DND-41 (cell line): Measurements from ENCODE around the gene MYLK.

Experiments
- ATAC-seq: fragments of 200-7000 bp; cut with Tn5 transposase; 3 replicates; pipeline ENCODE4 v1.9.1; 2021; ENCODE audit warnings: low read depth; ENCODE audit not compliant: insufficient read depth
- DNase-seq: peaks from one replicate; pipeline ENCODE4 v3.0.0-alpha.2; 2020
- H2AFZ ChIP-seq: 2 replicates; pipeline ENCODE4 v1.6.0; 2012; ENCODE audit warnings: low read depth, low read length
- H3K27ac ChIP-seq: 2 replicates; pipeline ENCODE4 v1.5.1; 2012; ENCODE audit warnings: low read length, inconsistent platforms
- H3K27me3 ChIP-seq: fragments of 200-600 bp; sonication (generic); 2 replicates; pipeline ENCODE4 v1.6.0; 2012; ENCODE audit warnings: low read length, mild to moderate bottlenecking, inconsistent platforms; ENCODE audit not compliant: insufficient read depth, poor library complexity
- H3K36me3 ChIP-seq: 2 replicates; pipeline ENCODE4 v1.5.1; 2012; ENCODE audit warnings: low read length, inconsistent platforms; ENCODE audit not compliant: insufficient read depth
- H3K4me1 ChIP-seq: 2 replicates; pipeline ENCODE4 v1.5.1; 2012; ENCODE audit warnings: mild to moderate bottlenecking, low read length; ENCODE audit not compliant: insufficient read depth
- H3K4me2 ChIP-seq: 2 replicates; pipeline ENCODE4 v1.6.0; 2012; ENCODE audit warnings: mild to moderate bottlenecking, moderate library complexity, low read length, inconsistent platforms; ENCODE audit not compliant: insufficient read depth
- H3K4me3 ChIP-seq, 2 experiments: fragments of 200-600 bp in 1 of 2; shearing (Covaris generic) in 1 of 2; 2 replicates each; pipeline ENCODE4 v1.5.1; 2012 to 2016; ENCODE audit warnings: inconsistent platforms in 2 of 2, low read length in 2 of 2, mild to moderate bottlenecking in 2 of 2, low read depth in 1 of 2, moderate library complexity in 1 of 2
- H3K79me2 ChIP-seq: 2 replicates; pipeline ENCODE4 v1.6.0; 2012; ENCODE audit warnings: low read length, inconsistent platforms; ENCODE audit not compliant: insufficient read depth
- H3K9ac ChIP-seq: 2 replicates; pipeline ENCODE4 v1.6.0; 2012; ENCODE audit warnings: low read depth, mild to moderate bottlenecking, inconsistent platforms, low read length, moderate library complexity
- H3K9me3 ChIP-seq: 2 replicates; pipeline ENCODE4 v1.5.1; 2012; ENCODE audit warnings: low read length, moderate library complexity, mild to moderate bottlenecking, inconsistent platforms; ENCODE audit not compliant: insufficient read depth, severe bottlenecking
- H4K20me1 ChIP-seq: 2 replicates; pipeline ENCODE4 v1.6.0; 2012; ENCODE audit warnings: low read length; ENCODE audit not compliant: insufficient read depth
- CTCF ChIP-seq: IDR thresholded peaks from 2 replicates; pipeline ENCODE4 v1.5.1; 2012; ENCODE audit warnings: borderline replicate concordance, low read length, moderate library complexity, mild to moderate bottlenecking; ENCODE audit not compliant: poor library complexity, severe bottlenecking; ENCODE audit errors: extremely low read depth
- EZH2 ChIP-seq: IDR thresholded peaks from 3 replicates; pipeline ENCODE4 v1.6.1; 2012; ENCODE audit warnings: borderline replicate concordance, low read depth, mild to moderate bottlenecking, moderate library complexity, low read length, inconsistent platforms; ENCODE audit not compliant: severe bottlenecking

MYLK gene

DNA sequence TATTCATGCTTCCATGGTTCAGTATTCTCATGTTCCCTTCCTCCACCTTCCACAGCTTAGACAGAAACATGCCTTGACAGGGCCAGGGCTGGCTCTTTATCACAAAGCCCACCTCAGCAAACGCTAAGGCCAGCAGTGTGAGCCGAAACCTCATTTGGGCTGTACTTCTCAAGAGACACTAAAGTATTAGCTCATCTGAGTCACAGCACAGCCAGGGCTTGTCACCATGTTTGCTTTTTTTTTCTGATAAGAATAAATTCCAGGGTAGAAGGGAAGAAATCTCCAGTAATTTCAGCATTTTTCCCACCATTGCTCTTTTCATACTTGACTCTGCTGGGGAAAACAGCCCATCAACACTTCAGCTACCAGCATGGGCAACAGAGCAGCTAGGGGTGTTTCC, 95.4 kb downstream of the MYLK start:
- ATAC-seq (no peak), DNase-seq (no peak)
- Histone ChIP-seq H3K4me1 (no peaks in the 10 kb centered on the region), H3K9me3 (no peaks in the 10 kb centered on the region), H3K36me3 (no peaks in the 10 kb centered on the region), H3K79me2 (no peaks in the 10 kb centered on the region), H4K20me1 (no peaks in the 10 kb centered on the region), H3K4me2 (no peak overlapping the region), H3K4me3 (no peak overlapping the region), H2AFZ (no peak overlapping the region), H3K27me3 (peaks cover 18% of the 10 kb centered on the region), H3K9ac (no peak overlapping the region), H3K27ac (no peak overlapping the region)
- TF ChIP-seq CTCF: no peak
- no peak for TF ChIP-seq EZH2

DNA sequence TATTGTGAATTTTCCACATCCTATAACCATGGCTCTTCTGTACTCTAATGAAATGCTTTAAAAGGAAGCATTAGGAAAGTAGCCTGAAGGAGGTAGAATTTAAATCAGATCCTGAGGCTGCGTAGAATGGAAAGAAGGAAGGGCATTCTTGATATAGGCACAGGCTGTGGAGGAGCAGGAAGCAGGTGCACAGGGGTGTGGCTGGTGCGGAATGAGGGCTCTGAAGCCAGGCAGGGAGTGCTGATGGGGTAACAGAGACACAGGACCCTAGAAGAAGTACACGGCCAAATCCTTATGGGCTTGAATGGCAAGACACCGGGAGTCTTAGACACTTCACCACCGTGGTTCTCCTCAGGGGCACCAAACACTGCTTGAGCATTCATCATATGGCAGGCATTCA, 97.0 kb downstream of the MYLK start:
- no peak overlapping the region for H2AFZ ChIP-seq
- no peak for TF ChIP-seq EZH2
- no peak for TF ChIP-seq CTCF
- no peak overlapping the region for H3K4me2 ChIP-seq
- no peaks in the 10 kb centered on the region for H3K9me3 ChIP-seq
- no peak overlapping the region for H3K4me3 ChIP-seq
- H4K20me1 ChIP-seq: no peaks in the 10 kb centered on the region
- H3K27me3 ChIP-seq: peaks cover 6% of the 10 kb centered on the region
- ATAC-seq (no peak), DNase-seq (no peak)
- H3K27ac ChIP-seq: no peak overlapping the region
- no peaks in the 10 kb centered on the region for H3K36me3 ChIP-seq
- H3K9ac ChIP-seq: no peak overlapping the region
- no peaks in the 10 kb centered on the region for H3K4me1 ChIP-seq
- H3K79me2 ChIP-seq: no peaks in the 10 kb centered on the region

DNA sequence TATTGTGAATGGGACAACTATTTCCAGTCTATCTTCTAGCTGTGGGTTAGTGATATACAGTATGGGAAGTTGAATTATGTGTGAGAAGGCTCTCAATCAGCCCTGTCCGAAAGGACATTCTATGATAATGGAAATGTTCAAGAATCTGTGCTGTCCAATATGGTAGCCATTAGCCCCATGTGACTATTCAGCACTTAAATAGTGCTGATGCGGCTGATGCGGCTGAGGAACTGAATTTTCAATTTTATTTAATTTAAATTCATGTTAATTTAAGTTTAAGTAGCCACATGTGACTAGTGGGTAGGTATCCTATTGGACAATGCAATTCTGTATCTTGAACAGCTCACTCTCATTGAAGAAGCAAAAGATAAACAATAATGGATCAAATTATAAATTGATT, 98.5 kb downstream of the MYLK start:
- DNase-seq: no peak
- Histone ChIP-seq H3K4me3 (no peak overlapping the region), H3K79me2 (no peaks in the 10 kb centered on the region), H3K27ac (no peak overlapping the region), H3K36me3 (no peaks in the 10 kb centered on the region), H3K4me1 (no peaks in the 10 kb centered on the region), H3K9ac (no peak overlapping the region), H3K27me3 (peaks cover 12% of the 10 kb centered on the region), H4K20me1 (no peaks in the 10 kb centered on the region), H3K4me2 (no peak overlapping the region), H2AFZ (no peak overlapping the region), H3K9me3 (no peaks in the 10 kb centered on the region)
- TF ChIP-seq EZH2 (no peak), CTCF (no peak)
- ATAC-seq: no peak

DNA sequence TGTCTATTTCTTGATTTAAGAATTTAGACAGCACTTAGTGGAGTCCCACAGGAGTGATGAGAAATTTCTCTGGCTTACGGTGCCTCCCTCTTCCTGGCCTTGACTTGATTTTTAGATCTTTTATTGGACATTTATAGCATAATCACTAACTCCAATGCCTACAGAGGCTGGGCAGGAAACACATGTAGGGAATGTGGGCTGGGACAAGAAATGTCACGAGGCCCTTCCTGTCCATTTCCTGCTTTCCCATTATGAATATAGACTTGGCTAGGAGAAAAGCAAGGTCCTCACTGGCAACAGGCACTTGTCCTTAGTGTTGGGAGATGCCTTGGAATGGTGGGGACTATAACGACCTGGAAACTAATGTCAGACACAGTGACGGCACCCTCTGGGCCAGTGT, 100.3 kb downstream of the MYLK start:
- ATAC-seq (no peak), DNase-seq (no peak)
- Histone ChIP-seq H3K27me3 (peaks cover 14% of the 10 kb centered on the region), H4K20me1 (no peaks in the 10 kb centered on the region), H3K9ac (no peak overlapping the region), H3K4me3 (no peak overlapping the region), H3K36me3 (no peaks in the 10 kb centered on the region), H3K4me1 (no peaks in the 10 kb centered on the region), H3K9me3 (no peaks in the 10 kb centered on the region), H3K4me2 (no peak overlapping the region), H3K79me2 (no peaks in the 10 kb centered on the region), H2AFZ (no peak overlapping the region), H3K27ac (no peak overlapping the region)
- TF ChIP-seq EZH2 (no peak), CTCF (no peak)
